H9 (cell line): ENCODE results near the gene CENPP. TPM values are rescaled to one million over a fixed set of nuclear protein-coding genes. Genes with fewer than 3 reads are reported as not detected.

Experiments used
- DNase-seq: peaks from one replicate; pipeline ENCODE4 v3.0.0-alpha.2; 2017
- H2AFZ ChIP-seq: one replicate; pipeline ENCODE4 v1.6.1; 2013; ENCODE audit warnings: mild to moderate bottlenecking, low read length, control low read depth, moderate library complexity
- H2AK5ac ChIP-seq: 2 replicates; pipeline ENCODE4 v1.6.1; 2013; ENCODE audit warnings: low read length, control low read depth, mixed read lengths; ENCODE audit not compliant: insufficient read length
- H2BK120ac ChIP-seq: one replicate; pipeline ENCODE4 v1.6.1; 2013; ENCODE audit warnings: low read depth, mild to moderate bottlenecking, low read length, control low read depth, inconsistent platforms; ENCODE audit not compliant: poor library complexity, severe bottlenecking
- H2BK12ac ChIP-seq: 2 replicates; pipeline ENCODE4 v1.6.1; 2013; ENCODE audit warnings: low read length, control low read depth, mixed read lengths, low read depth; ENCODE audit not compliant: insufficient read length
- H2BK15ac ChIP-seq: 2 replicates; pipeline ENCODE4 v1.6.1; 2013; ENCODE audit warnings: low read depth, low read length, control low read depth
- H2BK20ac ChIP-seq: one replicate; pipeline ENCODE4 v1.6.1; 2013; ENCODE audit warnings: low read depth, mild to moderate bottlenecking, low read length, control low read depth, inconsistent platforms; ENCODE audit not compliant: poor library complexity, severe bottlenecking
- H2BK5ac ChIP-seq: 2 replicates; pipeline ENCODE4 v1.6.1; 2013; ENCODE audit warnings: low read length, control low read depth, mixed read lengths; ENCODE audit not compliant: insufficient read length
- H3K14ac ChIP-seq: 2 replicates; pipeline ENCODE4 v1.6.1; 2013; ENCODE audit warnings: low read length, control low read depth; ENCODE audit not compliant: insufficient read depth
- H3K18ac ChIP-seq: 2 replicates; pipeline ENCODE4 v1.6.1; 2013; ENCODE audit warnings: low read depth, mild to moderate bottlenecking, mixed read lengths, low read length, control low read depth; ENCODE audit not compliant: insufficient read length
- H3K23ac ChIP-seq: 2 replicates; pipeline ENCODE4 v1.6.1; 2013; ENCODE audit warnings: low read length, control low read depth, mixed read lengths, low read depth; ENCODE audit not compliant: insufficient read length
- H3K23me2 ChIP-seq: 2 replicates; pipeline ENCODE4 v1.6.1; 2013; ENCODE audit warnings: low read depth, mild to moderate bottlenecking, mixed read lengths, low read length, control low read depth; ENCODE audit not compliant: insufficient read length, poor library complexity, severe bottlenecking
- H3K27ac ChIP-seq: 2 replicates; pipeline ENCODE4 v1.5.1; 2013; ENCODE audit warnings: low read length, control low read depth, mixed read lengths, low read depth; ENCODE audit not compliant: insufficient read length
- H3K27me3 ChIP-seq: 2 replicates; pipeline ENCODE4 v1.6.1; 2013; ENCODE audit warnings: low read length, control low read depth, inconsistent platforms; ENCODE audit not compliant: insufficient read depth
- H3K4ac ChIP-seq: 2 replicates; pipeline ENCODE4 v1.6.1; 2013; ENCODE audit warnings: low read depth, mild to moderate bottlenecking, control low read depth, inconsistent platforms, low read length, moderate library complexity
- H3K4me1 ChIP-seq: 2 replicates; pipeline ENCODE4 v1.6.1; 2013; ENCODE audit warnings: low read length, control low read depth, inconsistent platforms; ENCODE audit not compliant: insufficient read depth
- H3K4me2 ChIP-seq: 2 replicates; pipeline ENCODE4 v1.6.1; 2013; ENCODE audit warnings: low read length, control low read depth, mixed read lengths; ENCODE audit not compliant: insufficient read length, insufficient read depth
- H3K56ac ChIP-seq: 2 replicates; pipeline ENCODE4 v1.6.1; 2013; ENCODE audit warnings: low read depth, mild to moderate bottlenecking, mixed read lengths, low read length, control low read depth; ENCODE audit not compliant: insufficient read length
- H3K79me1 ChIP-seq: 2 replicates; pipeline ENCODE4 v1.6.1; 2013; ENCODE audit warnings: low read depth, mild to moderate bottlenecking, moderate library complexity, low read length, control low read depth, inconsistent platforms; ENCODE audit not compliant: insufficient read depth, poor library complexity, severe bottlenecking
- H3K79me2 ChIP-seq: 2 replicates; pipeline ENCODE4 v1.6.1; 2013; ENCODE audit warnings: low read length, control low read depth, inconsistent platforms; ENCODE audit not compliant: insufficient read depth
- H3K9ac ChIP-seq: 2 replicates; pipeline ENCODE4 v1.6.1; 2013; ENCODE audit warnings: low read length, control low read depth, mixed read lengths; ENCODE audit not compliant: insufficient read length; ENCODE audit errors: extremely low read depth
- H3K9me3 ChIP-seq: one replicate; pipeline ENCODE4 v1.6.1; 2013; ENCODE audit warnings: low read depth, low read length, inconsistent platforms; ENCODE audit not compliant: control insufficient read depth
- H3T11ph ChIP-seq: one replicate; pipeline ENCODE4 v1.6.1; 2013; ENCODE audit warnings: mild to moderate bottlenecking, low read length, control low read depth, inconsistent platforms
- H4K20me1 ChIP-seq: one replicate; pipeline ENCODE4 v1.6.1; 2013; ENCODE audit not compliant: control insufficient read depth, insufficient read length, insufficient read depth
- H4K5ac ChIP-seq: 2 replicates; pipeline ENCODE4 v1.6.1; 2013; ENCODE audit warnings: low read depth, mild to moderate bottlenecking, mixed read lengths, low read length, control low read depth; ENCODE audit not compliant: insufficient read length
- H4K8ac ChIP-seq: replicated peaks from 2 replicates; pipeline ENCODE4 v1.6.1; 2013; ENCODE audit warnings: low read length, control low read depth, mixed read lengths, low read depth; ENCODE audit not compliant: insufficient read length
- H4K91ac ChIP-seq: 2 replicates; pipeline ENCODE4 v1.6.1; 2013; ENCODE audit warnings: low read depth, mild to moderate bottlenecking, moderate library complexity, mixed read lengths, low read length, control low read depth; ENCODE audit not compliant: insufficient read length
- H3K27ac Mint-ChIP-seq, 3 experiments: 2 replicates in 2 of 3; 3 replicates in 1 of 3; pipeline ENCODE4 v1.8.0; 2020 to 2021; ENCODE audit warnings: mixed read lengths in 3 of 3, mild to moderate bottlenecking in 1 of 3, moderate library complexity in 1 of 3
- H3K27me3 Mint-ChIP-seq: 2 replicates; pipeline ENCODE4 v1.8.0; 2021; ENCODE audit warnings: low read depth, mild to moderate bottlenecking, moderate library complexity, mixed read lengths
- H3K36me3 Mint-ChIP-seq, 3 experiments: 2 replicates in 2 of 3; 3 replicates in 1 of 3; pipeline ENCODE4 v1.8.0; 2020 to 2021; ENCODE audit warnings: low read depth in 3 of 3, mixed read lengths in 3 of 3; ENCODE audit not compliant: insufficient read depth in 1 of 3
- H3K4me1 Mint-ChIP-seq, 2 experiments: 2 replicates each; pipeline ENCODE4 v1.8.0; 2020; ENCODE audit warnings: mixed read lengths in 2 of 2
- H3K4me3 Mint-ChIP-seq, 2 experiments: 2 replicates in 1 of 2; 3 replicates in 1 of 2; pipeline ENCODE4 v1.8.0; 2020 to 2021; ENCODE audit warnings: mild to moderate bottlenecking in 2 of 2, mixed read lengths in 2 of 2, moderate library complexity in 1 of 2
- H3K9me3 Mint-ChIP-seq, 2 experiments: 2 replicates in 1 of 2; 3 replicates in 1 of 2; pipeline ENCODE4 v1.8.0; 2020; ENCODE audit warnings: mild to moderate bottlenecking in 2 of 2, mixed read lengths in 2 of 2, moderate library complexity in 1 of 2
- WGBS: extraction: QIAGEN DNeasy Blood & Tissue Kit; methylation state at CpG from one replicate; pipeline ENCODE4 v1.1.7; 2013; ENCODE audit warnings: missing lambda C conversion rate, low lambda C conversion rate, mixed read lengths; ENCODE audit not compliant: insufficient read length; ENCODE audit errors: extremely low coverage; 5-methylcytosine and 5-hydroxymethylcytosine counted together
- total RNA-seq: library from RNA; stranded (reverse); gene quantifications from 2 replicates; pipeline ENCODE4 v1.2.1, GENCODE V29; 2021
- TF ChIP-seq, protein P1 (sequence below): fragments of 200-600 bp; sonication (generic); conservative IDR thresholded peaks from 3 replicates; pipeline ENCODE4 v1.8.0; 2021; ENCODE audit warnings: antibody characterized with exemption, mild to moderate bottlenecking

Gene CENPP
- total RNA-seq, 1 experiment from 2014 or later, result 9.1 TPM

DNA sequence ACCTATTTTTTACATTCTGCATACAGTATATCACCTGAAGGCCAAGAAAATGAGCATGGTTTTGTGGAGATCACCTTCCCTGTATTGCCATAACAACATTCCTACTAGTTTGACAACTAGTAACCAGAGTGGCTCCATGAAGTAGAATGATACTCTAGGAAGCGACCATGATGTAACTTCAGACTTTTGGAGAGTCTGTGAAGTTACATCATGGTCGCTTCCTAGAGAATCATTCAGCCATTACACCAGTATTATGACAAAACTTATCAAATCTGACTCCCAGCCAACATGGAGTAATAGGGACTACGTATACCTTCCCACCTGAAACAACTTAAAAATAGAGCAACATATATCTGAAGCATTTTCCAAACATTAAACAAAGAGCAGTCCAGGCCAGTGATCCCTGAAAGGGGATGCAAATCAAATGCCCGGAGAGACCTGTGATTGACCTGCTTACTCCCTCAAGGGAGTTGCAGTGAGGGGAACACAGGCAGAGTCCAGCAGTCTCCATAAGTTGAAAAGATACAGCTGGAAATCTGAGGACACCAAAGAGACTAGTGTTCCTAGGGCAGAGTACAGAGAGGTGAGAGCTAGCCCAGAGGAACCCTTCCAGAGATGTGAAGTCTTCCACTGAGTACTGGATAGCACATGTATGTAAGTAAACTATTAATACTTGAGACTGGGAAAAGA is 202.2 kb downstream of the CENPP start:
- H3K79me2 ChIP-seq, result no peaks in the 10 kb centered on the region
- H4K5ac ChIP-seq, result no peak overlapping the region
- no peak overlapping the region for H3K23ac ChIP-seq
- Mint-ChIP-seq H3K27ac (no peak overlapping the region), H3K4me1 (peaks cover 0 to 4% of the 10 kb centered on the region in 2 experiments; a peak in 1 of 4 replicates), H3K27me3 (no peaks in the 10 kb centered on the region), H3K9me3 (no peaks in the 10 kb centered on the region), H3K36me3 (no peaks in the 10 kb centered on the region), H3K4me3 (no peak overlapping the region)
- H2BK120ac ChIP-seq, result no peak overlapping the region
- H3K23me2 ChIP-seq, result no peaks in the 10 kb centered on the region
- no peak overlapping the region for H4K8ac ChIP-seq
- no peaks in the 10 kb centered on the region for H3K9me3 ChIP-seq
- no CpG with 5 or more reads among the region's 4 CpGs for WGBS
- no peaks in the 10 kb centered on the region for H3K79me1 ChIP-seq
- no peak overlapping the region for H2AK5ac ChIP-seq
- no peak overlapping the region for H3K14ac ChIP-seq
- no peak overlapping the region for H3K56ac ChIP-seq
- H3K18ac ChIP-seq, result no peak overlapping the region
- H3K4me1 ChIP-seq, result no peaks in the 10 kb centered on the region
- H3K4ac ChIP-seq, result no peak overlapping the region
- no peak overlapping the region for H3K27ac ChIP-seq
- no peak overlapping the region for H2BK5ac ChIP-seq
- DNase-seq, result no peak
- no peak overlapping the region for H2BK20ac ChIP-seq
- no peak overlapping the region for H2AFZ ChIP-seq
- no peak overlapping the region for H3T11ph ChIP-seq
- H3K4me2 ChIP-seq, result no peak overlapping the region
- TF ChIP-seq, protein P1, sequence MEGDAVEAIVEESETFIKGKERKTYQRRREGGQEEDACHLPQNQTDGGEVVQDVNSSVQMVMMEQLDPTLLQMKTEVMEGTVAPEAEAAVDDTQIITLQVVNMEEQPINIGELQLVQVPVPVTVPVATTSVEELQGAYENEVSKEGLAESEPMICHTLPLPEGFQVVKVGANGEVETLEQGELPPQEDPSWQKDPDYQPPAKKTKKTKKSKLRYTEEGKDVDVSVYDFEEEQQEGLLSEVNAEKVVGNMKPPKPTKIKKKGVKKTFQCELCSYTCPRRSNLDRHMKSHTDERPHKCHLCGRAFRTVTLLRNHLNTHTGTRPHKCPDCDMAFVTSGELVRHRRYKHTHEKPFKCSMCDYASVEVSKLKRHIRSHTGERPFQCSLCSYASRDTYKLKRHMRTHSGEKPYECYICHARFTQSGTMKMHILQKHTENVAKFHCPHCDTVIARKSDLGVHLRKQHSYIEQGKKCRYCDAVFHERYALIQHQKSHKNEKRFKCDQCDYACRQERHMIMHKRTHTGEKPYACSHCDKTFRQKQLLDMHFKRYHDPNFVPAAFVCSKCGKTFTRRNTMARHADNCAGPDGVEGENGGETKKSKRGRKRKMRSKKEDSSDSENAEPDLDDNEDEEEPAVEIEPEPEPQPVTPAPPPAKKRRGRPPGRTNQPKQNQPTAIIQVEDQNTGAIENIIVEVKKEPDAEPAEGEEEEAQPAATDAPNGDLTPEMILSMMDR, result no peak
- H4K91ac ChIP-seq, result no peak overlapping the region
- no peaks in the 10 kb centered on the region for H4K20me1 ChIP-seq
- H3K27me3 ChIP-seq, result no peaks in the 10 kb centered on the region
- no peak overlapping the region for H2BK15ac ChIP-seq
- H3K9ac ChIP-seq, result no peak overlapping the region
- H2BK12ac ChIP-seq, result no peak overlapping the region
